Measurements from ENCODE around the gene GGT5. TPM values are rescaled to one million over a fixed set of nuclear protein-coding genes. Genes with fewer than 3 reads are reported as not detected.
"Not testable (repeated sequence)": the region's sequence is repeated elsewhere in the genome, so short reads cannot be mapped to it uniquely, and the experiment has no call there.

GGT5 gene
- total RNA-seq, 1 donor from 2014 or later = 61.4 TPM

DNA sequence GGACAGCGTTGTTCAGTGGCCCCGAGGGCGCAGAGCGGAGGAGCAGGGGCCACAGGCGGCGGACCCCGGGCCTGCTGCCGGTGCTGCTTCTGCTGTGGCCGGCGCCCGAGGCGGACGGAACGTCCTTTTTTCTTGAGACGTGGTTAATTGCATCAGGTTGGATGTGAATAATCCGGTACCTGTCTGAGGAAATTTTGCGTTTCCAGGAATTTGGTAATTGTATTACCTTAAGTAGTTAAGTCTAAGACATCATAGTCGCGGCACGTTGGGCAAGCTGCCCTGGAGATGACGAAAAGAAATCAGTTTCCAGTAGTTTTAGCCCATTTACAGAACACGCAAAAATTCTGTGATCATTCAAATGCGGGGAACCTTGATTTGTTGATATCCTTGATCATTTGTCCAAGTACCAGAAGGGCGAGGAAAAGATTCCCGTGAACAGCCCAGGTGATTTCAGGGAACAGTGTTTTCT is 26.5 kb upstream of the GGT5 start:
- H3K27ac ChIP-seq = peak overlapping the region; percentile 94
- intact Hi-C loops (cut with DNase I) = no loop called here
- H3K4me1 ChIP-seq = peaks cover 37% of the 10 kb centered on the region
- no peak for DNase-seq (ENCODE audit: extremely low spot score in 2 of 2)
- no peaks in the 10 kb centered on the region for H3K9me3 ChIP-seq
- TF ChIP-seq POLR2A (IDR thresholded peaks at IDR 0.05) = no peak
- TF ChIP-seq POLR2AphosphoS5 (IDR thresholded peaks at IDR 0.05; ENCODE audit: insufficient read depth in 1 of 2, low read depth in 1 of 2) = no peak
- TF ChIP-seq, protein P1, sequence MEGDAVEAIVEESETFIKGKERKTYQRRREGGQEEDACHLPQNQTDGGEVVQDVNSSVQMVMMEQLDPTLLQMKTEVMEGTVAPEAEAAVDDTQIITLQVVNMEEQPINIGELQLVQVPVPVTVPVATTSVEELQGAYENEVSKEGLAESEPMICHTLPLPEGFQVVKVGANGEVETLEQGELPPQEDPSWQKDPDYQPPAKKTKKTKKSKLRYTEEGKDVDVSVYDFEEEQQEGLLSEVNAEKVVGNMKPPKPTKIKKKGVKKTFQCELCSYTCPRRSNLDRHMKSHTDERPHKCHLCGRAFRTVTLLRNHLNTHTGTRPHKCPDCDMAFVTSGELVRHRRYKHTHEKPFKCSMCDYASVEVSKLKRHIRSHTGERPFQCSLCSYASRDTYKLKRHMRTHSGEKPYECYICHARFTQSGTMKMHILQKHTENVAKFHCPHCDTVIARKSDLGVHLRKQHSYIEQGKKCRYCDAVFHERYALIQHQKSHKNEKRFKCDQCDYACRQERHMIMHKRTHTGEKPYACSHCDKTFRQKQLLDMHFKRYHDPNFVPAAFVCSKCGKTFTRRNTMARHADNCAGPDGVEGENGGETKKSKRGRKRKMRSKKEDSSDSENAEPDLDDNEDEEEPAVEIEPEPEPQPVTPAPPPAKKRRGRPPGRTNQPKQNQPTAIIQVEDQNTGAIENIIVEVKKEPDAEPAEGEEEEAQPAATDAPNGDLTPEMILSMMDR (IDR thresholded peaks at IDR 0.05) = no peak
- no peaks in the 10 kb centered on the region for H3K36me3 ChIP-seq
- no peaks in the 10 kb centered on the region for H3K27me3 ChIP-seq
- peak overlapping the region; percentile 67 to 97 for H3K4me3 ChIP-seq

DNA sequence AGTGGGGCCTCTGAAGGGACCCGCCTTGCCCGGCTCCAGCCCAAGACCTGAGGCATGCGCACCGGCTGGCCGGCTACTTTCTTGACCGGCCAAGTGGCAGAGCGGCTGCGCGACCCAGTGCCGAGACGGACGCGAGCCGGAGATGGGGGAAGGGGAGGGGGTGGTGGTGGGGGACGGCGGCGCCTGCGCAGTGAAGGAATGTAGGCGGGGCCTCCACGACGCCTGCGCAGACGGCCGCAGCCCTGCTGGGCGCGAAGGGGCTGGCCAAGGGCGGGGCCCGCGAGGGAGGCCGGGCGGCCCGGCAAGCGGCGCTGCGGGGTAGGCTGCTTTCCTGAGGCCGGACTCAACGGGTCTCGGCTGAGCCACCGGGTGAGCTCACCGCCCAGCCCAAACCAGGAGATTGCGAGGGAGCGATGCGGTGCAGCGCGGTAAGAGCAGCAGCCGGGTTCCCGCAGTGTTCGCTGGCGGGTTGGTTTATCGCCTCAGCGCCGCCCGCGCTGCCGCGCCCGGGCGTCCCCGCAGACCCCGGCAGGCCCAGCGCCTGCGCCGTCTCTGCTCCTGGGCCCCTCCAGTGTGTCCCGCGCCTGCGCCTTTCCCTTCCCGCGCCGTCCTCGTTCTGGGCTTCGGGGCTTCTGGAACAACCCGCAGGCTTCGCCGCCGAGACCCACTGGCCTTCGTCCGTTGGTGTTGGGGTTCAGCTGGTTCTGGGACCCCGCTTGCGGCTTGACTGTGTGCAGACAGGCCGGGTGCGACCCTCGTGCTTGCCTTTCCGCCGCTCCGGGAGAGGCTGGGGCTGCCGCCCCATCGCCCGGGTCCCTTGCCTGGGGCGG is 25.9 kb upstream of the GGT5 start, which contains the start of gene SPECC1L:
Gene SPECC1L, plus strand, starts transcription at position 276 of the 830 bp plus-strand sequence. CDS start 31,401 bp downstream, outside the sequence.
- Histone ChIP-seq H3K27ac (peak within 1 kb of the TSS; percentile 94), H3K4me3 (peak within 1 kb of the TSS; percentile 67 to 97), H3K36me3 (no peaks in the 10 kb centered on the region), H3K27me3 (no peaks in the 10 kb centered on the region), H3K9me3 (no peaks in the 10 kb centered on the region), H3K4me1 (peaks cover 37% of the 10 kb centered on the region)
- TF ChIP-seq POLR2A (IDR thresholded peaks at IDR 0.05) (peak; percentile 38 to 95), POLR2AphosphoS5 (IDR thresholded peaks at IDR 0.05; ENCODE audit: insufficient read depth in 1 of 2, low read depth in 1 of 2) (peak in 1 of 2 donors; percentile 86)
- TF ChIP-seq, protein P1 (IDR thresholded peaks at IDR 0.05) = no peak
- peak in 1 of 2 donors; percentile 95 for DNase-seq (ENCODE audit: extremely low spot score in 2 of 2)
- intact Hi-C loops (cut with DNase I) = no loop called here

GRCh38 chr22:24266495-24266894 is 21.6 kb upstream of the GGT5 start:
- intact Hi-C loops (cut with DNase I); DNase-seq (ENCODE audit: extremely low spot score in 2 of 2); H3K9me3 ChIP-seq: not testable (repeated sequence)

DNA sequence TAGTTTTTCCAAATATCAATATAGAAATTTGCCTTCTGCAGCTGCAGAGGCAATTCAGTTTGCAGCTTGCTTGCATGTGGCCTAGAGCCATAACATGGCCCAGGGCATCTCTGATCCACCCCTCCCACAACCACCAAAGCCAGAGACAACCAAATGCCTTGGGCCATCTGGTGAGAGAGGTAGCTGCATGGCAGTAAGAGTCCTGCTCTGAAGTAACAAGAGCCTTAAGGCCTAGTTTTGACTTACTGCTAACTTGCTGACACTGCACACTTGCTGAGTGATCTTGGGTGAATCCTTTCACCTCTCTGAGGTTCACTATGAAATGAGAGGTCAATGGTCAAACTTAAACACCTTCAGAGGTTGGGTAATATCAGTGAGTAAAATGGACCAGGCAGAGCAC is 20.9 kb upstream of the GGT5 start:
- no peaks in the 10 kb centered on the region for H3K36me3 ChIP-seq
- DNase-seq (ENCODE audit: extremely low spot score in 2 of 2) = no peak
- H3K27ac ChIP-seq = no peak overlapping the region
- no peaks in the 10 kb centered on the region for H3K4me1 ChIP-seq
- H3K27me3 ChIP-seq = no peaks in the 10 kb centered on the region
- TF ChIP-seq POLR2A (IDR thresholded peaks at IDR 0.05) (no peak), POLR2AphosphoS5 (IDR thresholded peaks at IDR 0.05; ENCODE audit: insufficient read depth in 1 of 2, low read depth in 1 of 2) (no peak)
- TF ChIP-seq, protein P1 (IDR thresholded peaks at IDR 0.05) = no peak
- no peaks in the 10 kb centered on the region for H3K9me3 ChIP-seq
- no peak overlapping the region for H3K4me3 ChIP-seq
- intact Hi-C loops (cut with DNase I) = no loop called here

More at GRCh38 chr22:24266495-24266894, 21.6 kb upstream of the GGT5 start:
- not testable (repeated sequence) for H3K27ac ChIP-seq, H3K27me3 ChIP-seq, H3K36me3 ChIP-seq, H3K4me3 ChIP-seq, H3K4me1 ChIP-seq

GRCh38 chr22:24264329-24264896 is 19.5 kb upstream of the GGT5 start:
- H3K9me3 ChIP-seq; DNase-seq (ENCODE audit: extremely low spot score in 2 of 2); H3K36me3 ChIP-seq; H3K27ac ChIP-seq; intact Hi-C loops (cut with DNase I); H3K4me1 ChIP-seq; H3K4me3 ChIP-seq; H3K27me3 ChIP-seq: not testable (repeated sequence)

DNA sequence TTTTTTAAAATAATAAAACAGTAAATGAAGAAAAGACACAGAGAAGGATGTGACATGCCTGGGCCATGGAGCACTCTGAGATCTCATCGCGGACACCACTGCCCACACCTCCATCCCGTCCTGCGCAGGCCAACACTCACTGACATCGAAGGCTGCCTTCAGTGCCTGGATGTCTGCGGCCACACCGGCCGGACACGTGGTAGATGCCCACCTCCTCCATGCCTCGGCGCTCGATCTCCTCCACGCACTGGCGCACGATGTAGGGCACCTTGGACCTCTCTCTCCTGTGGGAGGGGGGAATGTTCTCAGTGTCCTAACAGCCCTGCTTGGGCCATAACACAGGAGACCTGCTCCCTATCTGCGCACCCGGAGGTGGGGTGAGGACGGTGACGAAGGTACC is 18.6 kb upstream of the GGT5 start:
- H3K4me3 ChIP-seq; H3K36me3 ChIP-seq; H3K4me1 ChIP-seq; H3K27me3 ChIP-seq; intact Hi-C loops (cut with DNase I); H3K9me3 ChIP-seq; DNase-seq (ENCODE audit: extremely low spot score in 2 of 2); H3K27ac ChIP-seq: not testable (repeated sequence)

DNA sequence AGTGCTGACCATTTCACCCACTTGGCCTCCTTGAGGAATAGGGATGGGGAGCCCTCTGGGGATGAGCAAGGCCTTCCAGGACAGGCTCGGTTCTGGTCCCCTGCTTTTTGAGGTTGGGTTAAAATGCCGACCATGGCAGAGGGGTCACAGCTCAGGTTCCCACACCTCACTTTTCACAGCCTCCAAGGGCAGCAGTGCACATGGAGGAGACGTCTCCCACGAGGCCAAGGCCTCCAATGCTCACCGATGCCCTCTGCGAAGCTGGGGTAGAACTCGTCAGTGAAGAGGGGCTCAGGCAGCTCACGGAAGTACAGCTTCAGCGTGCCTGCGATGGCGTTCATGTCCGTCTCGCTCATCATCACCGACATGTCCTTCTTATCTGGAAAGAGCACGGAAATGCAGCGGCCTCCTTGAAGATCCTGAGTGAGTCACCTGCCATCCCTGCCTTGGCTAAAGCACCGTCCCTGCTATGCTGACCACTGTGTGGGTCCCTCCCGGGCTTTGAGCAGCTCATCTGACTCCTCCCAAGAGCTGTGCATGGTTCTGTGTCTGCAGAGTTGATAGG is 17.4 kb upstream of the GGT5 start:
- H3K4me1 ChIP-seq; DNase-seq (ENCODE audit: extremely low spot score in 2 of 2); H3K36me3 ChIP-seq; H3K27ac ChIP-seq; H3K9me3 ChIP-seq; H3K27me3 ChIP-seq; intact Hi-C loops (cut with DNase I); H3K4me3 ChIP-seq: not testable (repeated sequence)

All from vagina (tissue), 2 donors.